Stimulated activated CD4-positive, alpha-beta T cell treated with anti-CD3 and anti-CD28 coated beads, Interleukin-1b, Interleukin-23, amount 100 ng/mL, for 48 hours (primary cell): ENCODE results near the gene SLC1A5.
A peak's percentile ranks its signal among the peaks of the same experiment; 100 is the strongest.
"Not testable (repeated sequence)": the region's sequence is repeated elsewhere in the genome, so short reads cannot be mapped to it uniquely, and the experiment has no call there.

Source experiments
- DNase-seq: peaks from one replicate; pipeline ENCODE4 v3.0.0-alpha.2; 2020

Gene SLC1A5

GRCh38 chr19:46788262-46788967, at the start of gene SLC1A5:
Gene SLC1A5, minus strand, starts transcription at chr19:46788594. Its CDS starts 629 bp downstream, at chr19:46787965.
- peak; percentile 99 for DNase-seq

GRCh38 chr19:46838160-46838559, 49.8 kb upstream of the SLC1A5 start:
- DNase-seq = no peak

- no peak for DNase-seq
Observed at GRCh38 chr19:46834984-46835383, 46.6 kb upstream of the SLC1A5 start.

GRCh38 chr19:46834121-46834520, 45.7 kb upstream of the SLC1A5 start:
- DNase-seq = no peak

- no peak for DNase-seq
Observed at GRCh38 chr19:46830864-46831263, 42.5 kb upstream of the SLC1A5 start.

GRCh38 chr19:46828484-46828883, 40.1 kb upstream of the SLC1A5 start:
- peak; percentile 72 for DNase-seq

GRCh38 chr19:46825731-46826055, 37.3 kb upstream of the SLC1A5 start:
- DNase-seq = no peak

GRCh38 chr19:46824890-46825730, 36.7 kb upstream of the SLC1A5 start:
- no peak for DNase-seq

- DNase-seq = no peak
Observed at GRCh38 chr19:46823049-46823448, 34.7 kb upstream of the SLC1A5 start.

GRCh38 chr19:46822410-46822787, 34.0 kb upstream of the SLC1A5 start:
- not testable (repeated sequence) for DNase-seq

- peak; percentile 56 for DNase-seq
Observed at GRCh38 chr19:46821512-46822409, 33.4 kb upstream of the SLC1A5 start.

- DNase-seq = peak; percentile 53
Observed at GRCh38 chr19:46818812-46819211, 30.4 kb upstream of the SLC1A5 start.

- DNase-seq = no peak
Observed at GRCh38 chr19:46815833-46816627, 27.6 kb upstream of the SLC1A5 start.

GRCh38 chr19:46813839-46814358, 25.5 kb upstream of the SLC1A5 start:
- DNase-seq = no peak

- no peak for DNase-seq
Observed at GRCh38 chr19:46812977-46813838, 24.8 kb upstream of the SLC1A5 start.

GRCh38 chr19:46809534-46810272, 21.3 kb upstream of the SLC1A5 start:
- DNase-seq = no peak

- no peak for DNase-seq
Observed at GRCh38 chr19:46806656-46807055, 18.3 kb upstream of the SLC1A5 start.

GRCh38 chr19:46804432-46804831, 16.0 kb upstream of the SLC1A5 start:
- not testable (repeated sequence) for DNase-seq

GRCh38 chr19:46803555-46803954, 15.2 kb upstream of the SLC1A5 start:
- DNase-seq = no peak

- DNase-seq = no peak
Observed at GRCh38 chr19:46802152-46802551, 13.8 kb upstream of the SLC1A5 start.
